Upper lobe of left lung (tissue), 6 donors: ENCODE measurements around the gene SEPTIN10. TPM values are rescaled to one million over a fixed set of nuclear protein-coding genes. Genes with fewer than 3 reads are reported as not detected.

Experiments
- ATAC-seq, 2 donors: fragments of 200-7000 bp; cut with Tn5 transposase; one replicate each; pipeline ENCODE4 v1.9.1; 2022; ENCODE audit warnings: mild to moderate bottlenecking in 2 of 2, moderate library complexity in 2 of 2; ENCODE audit not compliant: low FRiP score in 2 of 2
- DNase-seq, 2 donors: peaks; one replicate each; pipeline ENCODE4 v3.0.0-alpha.2; 2019 to 2020
- H3K27ac ChIP-seq, 4 donors: fragments of 200-600 bp; sonication (generic); one replicate each; pipeline ENCODE4 v1.5.1; 2016 to 2019
- H3K27me3 ChIP-seq, 4 donors: fragments of 200-600 bp; sonication (generic); one replicate each; pipeline ENCODE4 v1.5.1; 2017 to 2019
- H3K36me3 ChIP-seq, 4 donors: fragments of 200-600 bp; sonication (generic); one replicate each; pipeline ENCODE4 v1.5.1; 2016 to 2019
- H3K4me1 ChIP-seq, 4 donors: fragments of 200-600 bp; sonication (generic); one replicate each; pipeline ENCODE4 v1.5.1; 2018 to 2019
- H3K4me3 ChIP-seq, 4 donors: fragments of 200-600 bp; sonication (generic); one replicate each; pipeline ENCODE4 v1.5.1; 2017 to 2019; ENCODE audit warnings: mild to moderate bottlenecking in 2 of 4, moderate library complexity in 1 of 4
- H3K9me3 ChIP-seq, 4 donors: fragments of 200-600 bp; sonication (generic); one replicate each; pipeline ENCODE4 v1.5.1; 2018 to 2019
- CTCF ChIP-seq, 6 experiments: fragments of 450-650 bp in 4 of 6; fragments of 200-600 bp in 2 of 6; sonication (generic) in 2 of 6; IDR thresholded peaks; one replicate each; pipeline ENCODE4 v1.5.1; 2016 to 2019; ENCODE audit warnings: antibody characterized with exemption in 6 of 6
- EP300 ChIP-seq, 4 donors: sonication (generic); formaldehyde crosslinking; IDR thresholded peaks; one replicate each; pipeline ENCODE4 v1.5.1; 2017; ENCODE audit warnings: antibody characterized with exemption in 4 of 4, control low read depth in 2 of 4
- POLR2A ChIP-seq, 4 donors: fragments of 450-650 bp; IDR thresholded peaks; one replicate each; pipeline ENCODE4 v1.5.1; 2016 to 2017; ENCODE audit warnings: antibody characterized with exemption in 4 of 4, mild to moderate bottlenecking in 2 of 4
- POLR2AphosphoS5 ChIP-seq, 2 donors: sonication (generic); formaldehyde crosslinking; IDR thresholded peaks; one replicate each; pipeline ENCODE4 v1.5.1; 2017; ENCODE audit warnings: antibody characterized with exemption in 2 of 2
- WGBS, 2 donors: methylation state at CpG; one replicate each; pipeline ENCODE4 v1.1.5; 2017 to 2018; 5-methylcytosine and 5-hydroxymethylcytosine counted together
- total RNA-seq, 6 donors: library from RNA; depleted of rRNA in 4 of 6; stranded (reverse); fragments of >200 nt in 4 of 6; gene quantifications; one replicate each; pipeline versions ENCODE4 v1.1.0 to v1.2.1, GENCODE V29; 2016 to 2021
- donor health status: DM: no; HTN: no; CAD: no; lungs with moderate emphysema.
- donor health status: DM: no; HTN: yes; CAD: no; lungs with severe emphysema.

Gene SEPTIN10
- total RNA-seq, 6 donors from 2014 or later = 60.8 to 135 (median 88.5) TPM

GRCh38 chr2:109513230-109513629, 100.5 kb downstream of the SEPTIN10 start:
- TF ChIP-seq POLR2AphosphoS5 (IDR thresholded peaks at IDR 0.05) = no peak
- no peak for TF ChIP-seq EP300 (IDR thresholded peaks at IDR 0.05)
- no peak for TF ChIP-seq CTCF (IDR thresholded peaks at IDR 0.05)
- no peak for TF ChIP-seq POLR2A (IDR thresholded peaks at IDR 0.05)
- WGBS, 2 donors = 97 to 99% methylated on average over 5 of the region's 5 CpGs
- ATAC-seq = no peak
- H3K27me3 ChIP-seq = no peaks in the 10 kb centered on the region
- no peak overlapping the region for H3K27ac ChIP-seq
- DNase-seq = no peak
- H3K4me3 ChIP-seq = no peak overlapping the region
- H3K9me3 ChIP-seq = no peaks in the 10 kb centered on the region
- H3K36me3 ChIP-seq = no peaks in the 10 kb centered on the region
- peaks cover 0 to 19% (median 10%) of the 10 kb centered on the region in 4 donors for H3K4me1 ChIP-seq

GRCh38 chr2:109512076-109512475, 101.7 kb downstream of the SEPTIN10 start:
- no peak for TF ChIP-seq POLR2AphosphoS5 (IDR thresholded peaks at IDR 0.05)
- no peaks in the 10 kb centered on the region for H3K36me3 ChIP-seq
- DNase-seq (no peak), ATAC-seq (no peak)
- no peak overlapping the region for H3K4me3 ChIP-seq
- H3K27ac ChIP-seq = no peak overlapping the region
- no peaks in the 10 kb centered on the region for H3K9me3 ChIP-seq
- H3K27me3 ChIP-seq = no peaks in the 10 kb centered on the region
- WGBS, 2 donors = 93 to 100% methylated on average over 4 to 5 of the region's 5 CpGs
- peaks cover 0 to 19% (median 10%) of the 10 kb centered on the region in 4 donors for H3K4me1 ChIP-seq

GRCh38 chr2:109511168-109511567, 102.6 kb downstream of the SEPTIN10 start:
- H3K27me3 ChIP-seq = no peaks in the 10 kb centered on the region
- H3K27ac ChIP-seq = no peak overlapping the region
- peaks cover 0 to 19% (median 10%) of the 10 kb centered on the region in 4 donors for H3K4me1 ChIP-seq
- H3K4me3 ChIP-seq = no peak overlapping the region
- ATAC-seq (no peak), DNase-seq (no peak)
- TF ChIP-seq EP300 (IDR thresholded peaks at IDR 0.05) = no peak
- no peak for TF ChIP-seq POLR2AphosphoS5 (IDR thresholded peaks at IDR 0.05)
- TF ChIP-seq POLR2A (IDR thresholded peaks at IDR 0.05) = no peak
- no peak for TF ChIP-seq CTCF (IDR thresholded peaks at IDR 0.05)
- no peaks in the 10 kb centered on the region for H3K36me3 ChIP-seq
- 79% methylated on average over 3 of the region's 3 CpGs; no CpG with 5 or more reads in 1 of the 2 donors for WGBS, 2 donors
- no peaks in the 10 kb centered on the region for H3K9me3 ChIP-seq

GRCh38 chr2:109510136-109511028, 103.4 kb downstream of the SEPTIN10 start:
- WGBS, 2 donors = 57 to 58% methylated on average over 15 to 19 of the region's 19 CpGs
- ATAC-seq (peak; percentile 61 to 76), DNase-seq (peak in 1 of 2 donors; percentile 78)
- TF ChIP-seq CTCF (IDR thresholded peaks at IDR 0.05) = peak; percentile 91 to 94 (median 93)
- no peak for TF ChIP-seq EP300 (IDR thresholded peaks at IDR 0.05)
- Histone ChIP-seq H3K36me3 (no peaks in the 10 kb centered on the region), H3K9me3 (no peaks in the 10 kb centered on the region), H3K4me3 (no peak overlapping the region), H3K27me3 (no peaks in the 10 kb centered on the region), H3K4me1 (peaks cover 0 to 19% (median 10%) of the 10 kb centered on the region in 4 donors), H3K27ac (no peak overlapping the region)

GRCh38 chr2:109508556-109508955, 105.2 kb downstream of the SEPTIN10 start:
- DNase-seq (no peak), ATAC-seq (no peak)
- H3K4me1 ChIP-seq = peaks cover 0 to 7% (median 3%) of the 10 kb centered on the region in 4 donors
- no peak overlapping the region for H3K27ac ChIP-seq
- no peaks in the 10 kb centered on the region for H3K27me3 ChIP-seq
- no peak overlapping the region for H3K4me3 ChIP-seq
- H3K36me3 ChIP-seq = no peaks in the 10 kb centered on the region
- no peaks in the 10 kb centered on the region for H3K9me3 ChIP-seq
- 65 to 70% methylated on average over 8 of the region's 8 CpGs for WGBS, 2 donors
- no peak for TF ChIP-seq POLR2AphosphoS5 (IDR thresholded peaks at IDR 0.05)
- no peak for TF ChIP-seq EP300 (IDR thresholded peaks at IDR 0.05)
- no peak for TF ChIP-seq CTCF (IDR thresholded peaks at IDR 0.05)
- TF ChIP-seq POLR2A (IDR thresholded peaks at IDR 0.05) = no peak
